Gastrocnemius medialis (tissue), 4 donors: ENCODE results near the gene PKN1.

Experiments
- POLR2A ChIP-seq, 2 donors: fragments of 450-650 bp; IDR thresholded peaks; one replicate each; pipeline ENCODE4 v1.6.1; 2017; ENCODE audit warnings: antibody characterized with exemption in 2 of 2, mild to moderate bottlenecking in 2 of 2, moderate library complexity in 2 of 2
- TF ChIP-seq, protein P1 (sequence below), 5 experiments: fragments of 450-650 bp in 3 of 5; fragments of 200-600 bp in 2 of 5; sonication (generic) in 2 of 5; IDR thresholded peaks in 4 of 5; conservative IDR thresholded peaks in 1 of 5; 1 replicate in 4 of 5; 2 replicates in 1 of 5; pipeline ENCODE4 v1.5.1; 2016 to 2019; ENCODE audit warnings: antibody characterized with exemption in 5 of 5, mild to moderate bottlenecking in 3 of 5, moderate library complexity in 3 of 5

DNA sequence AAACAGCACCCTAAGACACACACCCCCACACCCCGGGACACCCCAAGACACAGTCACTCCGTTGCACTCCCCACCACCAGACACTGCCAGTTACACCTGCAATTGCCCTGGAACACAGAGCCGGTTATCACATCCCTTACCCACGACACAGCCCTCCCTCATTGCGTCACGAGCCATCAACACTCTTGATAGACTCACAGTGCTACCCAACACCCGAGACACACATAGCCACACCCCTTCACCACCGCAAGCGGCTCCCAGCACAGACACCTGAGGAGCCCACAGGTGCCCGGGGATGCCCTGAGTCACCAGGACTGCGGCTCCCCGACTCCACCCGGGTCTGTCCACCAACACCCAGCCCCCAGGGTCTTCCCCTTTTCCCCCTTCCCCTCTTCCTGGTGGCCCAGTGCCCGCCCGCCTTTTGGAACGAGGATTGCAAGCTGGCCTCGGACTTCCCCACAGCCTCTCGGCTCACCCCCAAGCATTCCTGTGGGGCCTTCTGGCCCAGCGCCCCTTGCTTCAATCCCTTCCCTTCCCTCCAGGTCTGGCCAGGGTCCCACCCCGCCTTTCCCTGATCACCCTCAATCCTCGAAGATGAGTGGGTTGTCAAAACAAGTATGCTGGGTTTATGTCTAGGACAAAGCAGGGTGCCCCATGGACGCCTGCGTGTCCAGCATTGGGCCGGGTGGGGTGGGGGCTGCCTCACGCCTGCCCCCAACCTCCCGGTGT lies 43.7 kb downstream of the PKN1 start:
- TF ChIP-seq, protein P1, sequence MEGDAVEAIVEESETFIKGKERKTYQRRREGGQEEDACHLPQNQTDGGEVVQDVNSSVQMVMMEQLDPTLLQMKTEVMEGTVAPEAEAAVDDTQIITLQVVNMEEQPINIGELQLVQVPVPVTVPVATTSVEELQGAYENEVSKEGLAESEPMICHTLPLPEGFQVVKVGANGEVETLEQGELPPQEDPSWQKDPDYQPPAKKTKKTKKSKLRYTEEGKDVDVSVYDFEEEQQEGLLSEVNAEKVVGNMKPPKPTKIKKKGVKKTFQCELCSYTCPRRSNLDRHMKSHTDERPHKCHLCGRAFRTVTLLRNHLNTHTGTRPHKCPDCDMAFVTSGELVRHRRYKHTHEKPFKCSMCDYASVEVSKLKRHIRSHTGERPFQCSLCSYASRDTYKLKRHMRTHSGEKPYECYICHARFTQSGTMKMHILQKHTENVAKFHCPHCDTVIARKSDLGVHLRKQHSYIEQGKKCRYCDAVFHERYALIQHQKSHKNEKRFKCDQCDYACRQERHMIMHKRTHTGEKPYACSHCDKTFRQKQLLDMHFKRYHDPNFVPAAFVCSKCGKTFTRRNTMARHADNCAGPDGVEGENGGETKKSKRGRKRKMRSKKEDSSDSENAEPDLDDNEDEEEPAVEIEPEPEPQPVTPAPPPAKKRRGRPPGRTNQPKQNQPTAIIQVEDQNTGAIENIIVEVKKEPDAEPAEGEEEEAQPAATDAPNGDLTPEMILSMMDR (IDR thresholded peaks at IDR 0.05 in 4 of 5, conservative IDR thresholded peaks at IDR 0.05 in 1 of 5), result no peak
- TF ChIP-seq POLR2A (IDR thresholded peaks at IDR 0.05), result no peak
